Body of pancreas (tissue), 4 donors: ENCODE data around the gene MSI2.

ENCODE experiments used
- POLR2A ChIP-seq, 3 donors: fragments of 450-650 bp; IDR thresholded peaks; one replicate each; pipeline ENCODE4 v1.6.1; 2016; ENCODE audit warnings: antibody characterized with exemption in 3 of 3, mild to moderate bottlenecking in 2 of 3
- TF ChIP-seq, protein P1 (sequence below), 7 experiments: fragments of 450-650 bp in 4 of 7; fragments of 200-600 bp in 3 of 7; sonication (generic) in 3 of 7; IDR thresholded peaks; one replicate each; pipeline ENCODE4 v1.5.1; 2016 to 2019; ENCODE audit warnings: antibody characterized with exemption in 7 of 7

DNA sequence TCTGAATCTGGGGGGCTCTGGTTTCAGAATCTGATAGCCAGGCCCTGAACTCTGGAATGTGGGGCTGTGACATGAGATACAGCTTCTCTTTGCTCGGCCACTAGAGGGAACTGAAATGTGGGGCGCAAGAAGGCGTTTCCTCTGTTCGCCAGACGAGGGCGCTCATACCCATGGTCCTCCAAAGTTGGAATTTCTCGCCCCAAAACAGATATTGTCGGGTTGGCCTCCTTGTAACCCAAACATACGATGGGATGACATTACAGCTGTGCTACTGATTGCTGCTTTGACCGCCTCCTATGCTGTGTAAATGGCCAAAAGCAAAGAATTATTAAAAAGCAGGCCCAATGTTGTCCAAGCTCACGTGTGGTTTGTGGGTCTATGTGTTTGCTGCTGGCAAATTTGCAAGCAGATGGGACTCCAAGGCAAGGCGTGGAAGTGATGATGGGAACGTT lies 13.1 kb upstream of the MSI2 start:
- TF ChIP-seq, protein P1, sequence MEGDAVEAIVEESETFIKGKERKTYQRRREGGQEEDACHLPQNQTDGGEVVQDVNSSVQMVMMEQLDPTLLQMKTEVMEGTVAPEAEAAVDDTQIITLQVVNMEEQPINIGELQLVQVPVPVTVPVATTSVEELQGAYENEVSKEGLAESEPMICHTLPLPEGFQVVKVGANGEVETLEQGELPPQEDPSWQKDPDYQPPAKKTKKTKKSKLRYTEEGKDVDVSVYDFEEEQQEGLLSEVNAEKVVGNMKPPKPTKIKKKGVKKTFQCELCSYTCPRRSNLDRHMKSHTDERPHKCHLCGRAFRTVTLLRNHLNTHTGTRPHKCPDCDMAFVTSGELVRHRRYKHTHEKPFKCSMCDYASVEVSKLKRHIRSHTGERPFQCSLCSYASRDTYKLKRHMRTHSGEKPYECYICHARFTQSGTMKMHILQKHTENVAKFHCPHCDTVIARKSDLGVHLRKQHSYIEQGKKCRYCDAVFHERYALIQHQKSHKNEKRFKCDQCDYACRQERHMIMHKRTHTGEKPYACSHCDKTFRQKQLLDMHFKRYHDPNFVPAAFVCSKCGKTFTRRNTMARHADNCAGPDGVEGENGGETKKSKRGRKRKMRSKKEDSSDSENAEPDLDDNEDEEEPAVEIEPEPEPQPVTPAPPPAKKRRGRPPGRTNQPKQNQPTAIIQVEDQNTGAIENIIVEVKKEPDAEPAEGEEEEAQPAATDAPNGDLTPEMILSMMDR (IDR thresholded peaks at IDR 0.05): peak; percentile 97 to 100 (median 99)
- TF ChIP-seq POLR2A (IDR thresholded peaks at IDR 0.05): no peak
